HG02840 (cell line): ENCODE data around the gene DGKI.

Experiments used
- ATAC-seq: cut with Tn5 transposase; IDR thresholded peaks from one replicate; pipeline ENCODE4 v1.9.1; 2021; ENCODE audit warnings: mild to moderate bottlenecking, moderate library complexity, moderate number of reproducible peaks; ENCODE audit not compliant: unreplicated experiment, low FRiP score

Gene DGKI

GRCh38 chr7:137342265-137342664 lies 504.5 kb downstream of the DGKI start:
- ATAC-seq: no peak

- no peak for ATAC-seq
Observed at GRCh38 chr7:137337902-137338301, 508.9 kb downstream of the DGKI start.

- ATAC-seq: no peak
Observed at GRCh38 chr7:137335814-137336213, 511.0 kb downstream of the DGKI start.

GRCh38 chr7:137331378-137331777 lies 515.4 kb downstream of the DGKI start:
- no peak for ATAC-seq
